H1 (cell line): ENCODE data around the gene CYYR1. TPM values are rescaled to one million over a fixed set of nuclear protein-coding genes. Genes with fewer than 3 reads are reported as not detected.

Experiments used
- CTCF ChIA-PET: fragments of 300-600 bp; sonication (Branson Sonifier 250); formaldehyde crosslinking; loops from one replicate; lab custom pipeline; 2021; ENCODE audit not compliant: partially characterized antibody; lab: Charles Lee
- POLR2A ChIA-PET: fragments of 300-600 bp; sonication (Branson Sonifier 250); formaldehyde crosslinking; loops from one replicate; lab custom pipeline; 2021; ENCODE audit warnings: inconsistent platforms; ENCODE audit not compliant: partially characterized antibody; lab: Charles Lee
- DNase-seq, 2 experiments: peaks; one replicate each; pipeline versions ENCODE4 v3.0.0 to v3.0.0-alpha.2; 2010 to 2022; ENCODE audit warnings: low spot score in 2 of 2, low read depth in 1 of 2, mixed read lengths in 1 of 2
- FAIRE-seq: peaks from 2 replicates; lab custom pipeline; 2011; peaks lifted over from hg19 to GRCh38; lab: Jason Lieb, UNC
- H2AFZ ChIP-seq: 2 replicates; pipeline ENCODE4 v1.8.1; 2012; ENCODE audit warnings: low read length, inconsistent platforms
- H2AK5ac ChIP-seq: 2 replicates; pipeline ENCODE4 v1.6.1; 2013; ENCODE audit warnings: low read depth, low read length
- H2BK120ac ChIP-seq: replicated peaks from 2 replicates; pipeline ENCODE3; 2013; ENCODE audit warnings: low read depth, low read length, inconsistent platforms
- H2BK12ac ChIP-seq: 2 replicates; pipeline ENCODE4 v1.6.1; 2013; ENCODE audit warnings: low read depth, low read length
- H2BK15ac ChIP-seq: 2 replicates; pipeline ENCODE4 v1.6.1; 2013; ENCODE audit warnings: low read length
- H2BK20ac ChIP-seq: 2 replicates; pipeline ENCODE4 v1.6.1; 2013; ENCODE audit warnings: low read length
- H2BK5ac ChIP-seq: 2 replicates; pipeline ENCODE4 v1.6.1; 2013; ENCODE audit warnings: low read depth, low read length
- H3K14ac ChIP-seq: 2 replicates; pipeline ENCODE4 v1.6.1; 2013; ENCODE audit warnings: inconsistent platforms; ENCODE audit not compliant: insufficient read length
- H3K18ac ChIP-seq: 2 replicates; pipeline ENCODE4 v1.6.1; 2013; ENCODE audit warnings: low read length; ENCODE audit errors: extremely low read depth
- H3K23ac ChIP-seq: 2 replicates; pipeline ENCODE4 v1.6.1; 2013; ENCODE audit warnings: inconsistent platforms; ENCODE audit not compliant: insufficient read length
- H3K23me2 ChIP-seq: 2 replicates; pipeline ENCODE4 v1.6.1; 2013; ENCODE audit warnings: low read depth, low read length
- H3K27ac ChIP-seq: 2 replicates; pipeline ENCODE4 v1.6.1; 2011; ENCODE audit warnings: low read depth, low read length, inconsistent platforms
- H3K27me3 ChIP-seq, 4 experiments: replicated peaks in 1 of 4; 1 replicate in 1 of 4; 2 replicates in 3 of 4; pipeline versions ENCODE4 v1.6.1 to v1.8.1; 2011 to 2013; ENCODE audit warnings: low read length in 3 of 4, mild to moderate bottlenecking in 3 of 4, inconsistent platforms in 2 of 4, mixed read lengths in 2 of 4, moderate library complexity in 1 of 4; ENCODE audit not compliant: control insufficient read depth in 3 of 4, insufficient read depth in 3 of 4; ENCODE audit errors: extremely low read depth in 1 of 4
- H3K36me3 ChIP-seq, 4 experiments: 2 replicates each; pipeline versions ENCODE4 v1.6.1 to v1.8.1; 2011 to 2013; ENCODE audit warnings: mild to moderate bottlenecking in 4 of 4, low read length in 3 of 4, moderate library complexity in 2 of 4, control low read depth in 1 of 4, inconsistent platforms in 1 of 4; ENCODE audit not compliant: insufficient read depth in 4 of 4, control insufficient read depth in 2 of 4
- H3K4ac ChIP-seq: replicated peaks from 2 replicates; pipeline ENCODE3; 2013; ENCODE audit warnings: low read length, low read depth, mixed read lengths, inconsistent platforms; ENCODE audit not compliant: insufficient read length
- H3K4me1 ChIP-seq, 4 experiments: replicated peaks in 1 of 4; 1 replicate in 1 of 4; 2 replicates in 3 of 4; pipeline versions ENCODE4 v1.6.1 to v1.8.1; 2011 to 2013; ENCODE audit warnings: low read length in 3 of 4, inconsistent platforms in 2 of 4, mixed read lengths in 1 of 4; ENCODE audit not compliant: insufficient read depth in 4 of 4, control insufficient read depth in 3 of 4
- H3K4me2 ChIP-seq, 2 experiments: 2 replicates each; pipeline versions ENCODE4 v1.6.1 to v1.8.1; 2011 to 2013; ENCODE audit warnings: low read depth in 2 of 2, low read length in 2 of 2, control low read depth in 1 of 2, inconsistent platforms in 1 of 2, mild to moderate bottlenecking in 1 of 2; ENCODE audit not compliant: insufficient read depth in 1 of 2
- H3K4me3 ChIP-seq, 4 experiments: fragments of 200-600, 300-600 bp in 1 of 4; sonication (generic), shearing (Covaris generic), sonication (Bioruptor Twin) in 1 of 4; 2 replicates each; pipeline versions ENCODE4 v1.5.1 to v1.8.1; 2011 to 2016; ENCODE audit warnings: low read length in 4 of 4, low read depth in 3 of 4, control low read depth in 2 of 4, inconsistent platforms in 2 of 4, mild to moderate bottlenecking in 2 of 4, mixed read lengths in 1 of 4, moderate library complexity in 1 of 4; ENCODE audit not compliant: insufficient read depth in 2 of 4; ENCODE audit errors: extremely low read depth in 1 of 4
- H3K56ac ChIP-seq: replicated peaks from 2 replicates; pipeline ENCODE3; 2013; ENCODE audit warnings: low read depth, mild to moderate bottlenecking, mixed read lengths, low read length, inconsistent platforms; ENCODE audit not compliant: insufficient read length
- H3K79me1 ChIP-seq: 2 replicates; pipeline ENCODE4 v1.6.1; 2013; ENCODE audit warnings: low read depth, low read length, control low read depth
- H3K79me2 ChIP-seq, 2 experiments: 2 replicates each; pipeline versions ENCODE4 v1.6.1 to v1.8.1; 2012 to 2013; ENCODE audit warnings: low read length in 2 of 2, mild to moderate bottlenecking in 2 of 2, inconsistent platforms in 1 of 2; ENCODE audit not compliant: insufficient read depth in 2 of 2, control insufficient read depth in 1 of 2
- H3K9ac ChIP-seq, 4 experiments: replicated peaks in 1 of 4; 1 replicate in 1 of 4; 2 replicates in 3 of 4; pipeline versions ENCODE4 v1.6.1 to v1.8.1; 2011 to 2013; ENCODE audit warnings: low read depth in 3 of 4, low read length in 3 of 4, control low read depth in 2 of 4, mild to moderate bottlenecking in 2 of 4, moderate library complexity in 2 of 4, inconsistent platforms in 1 of 4; ENCODE audit errors: extremely low read depth in 1 of 4
- H3K9me3 ChIP-seq, 2 experiments: 2 replicates each; pipeline versions ENCODE4 v1.6.1 to v1.8.1; 2012 to 2013; ENCODE audit warnings: mild to moderate bottlenecking in 2 of 2, moderate library complexity in 2 of 2, control low read depth in 1 of 2, inconsistent platforms in 1 of 2, low read depth in 1 of 2, low read length in 1 of 2, mixed read lengths in 1 of 2; ENCODE audit not compliant: insufficient read depth in 2 of 2
- H4K20me1 ChIP-seq, 2 experiments: replicated peaks in 1 of 2; 2 replicates each; pipeline versions ENCODE3 to v1.8.1; 2011 to 2013; ENCODE audit warnings: inconsistent platforms in 2 of 2, low read length in 2 of 2, mild to moderate bottlenecking in 1 of 2; ENCODE audit not compliant: insufficient read depth in 2 of 2, control insufficient read depth in 1 of 2
- H4K5ac ChIP-seq: 2 replicates; pipeline ENCODE4 v1.6.1; 2013; ENCODE audit warnings: low read length, low read depth, mixed read lengths, inconsistent platforms; ENCODE audit not compliant: insufficient read length
- H4K8ac ChIP-seq: 2 replicates; pipeline ENCODE4 v1.8.0; 2013; ENCODE audit warnings: mild to moderate bottlenecking, moderate library complexity, low read length, inconsistent platforms; ENCODE audit not compliant: insufficient read depth; ENCODE audit errors: extremely low read depth
- H4K91ac ChIP-seq: replicated peaks from 2 replicates; pipeline ENCODE3; 2013; ENCODE audit warnings: low read length, mixed read lengths, inconsistent platforms; ENCODE audit not compliant: insufficient read length
- BRCA1 ChIP-seq: IDR thresholded peaks from 2 replicates; pipeline ENCODE4 v1.6.1; 2012; ENCODE audit warnings: low read depth, low read length, improper control_type of control experiment
- CEBPB ChIP-seq: IDR thresholded peaks from 2 replicates; pipeline ENCODE4 v1.6.1; 2012; ENCODE audit warnings: low read depth, low read length
- HDAC2 ChIP-seq, 2 experiments: fragments of 300-600 bp in 1 of 2; sonication (generic) in 1 of 2; IDR thresholded peaks; 2 replicates each; pipeline ENCODE4 v1.6.1; 2011 to 2012; ENCODE audit warnings: low read depth in 2 of 2, low read length in 2 of 2, mild to moderate bottlenecking in 2 of 2, moderate library complexity in 2 of 2, borderline replicate concordance in 1 of 2, inconsistent platforms in 1 of 2
- MAFK ChIP-seq: IDR thresholded peaks from 2 replicates; pipeline ENCODE4 v1.6.1; 2012; ENCODE audit warnings: low read depth, mild to moderate bottlenecking, improper control_type of control experiment, low read length
- NANOG ChIP-seq: IDR thresholded peaks from 2 replicates; pipeline ENCODE4 v1.6.1; 2011; ENCODE audit warnings: low read length, low read depth, mild to moderate bottlenecking, inconsistent platforms; ENCODE audit not compliant: insufficient read depth, poor library complexity, severe bottlenecking
- POU5F1 ChIP-seq: IDR thresholded peaks from 2 replicates; pipeline ENCODE4 v1.6.1; 2011; ENCODE audit warnings: low read depth, mild to moderate bottlenecking, low read length, moderate library complexity
- SIRT6 ChIP-seq: IDR thresholded peaks from one replicate; pipeline ENCODE4 v1.7.1; 2012; ENCODE audit warnings: low read length, inconsistent platforms
- SP4 ChIP-seq: IDR thresholded peaks from 2 replicates; pipeline ENCODE4 v1.6.1; 2012; ENCODE audit warnings: low read length, inconsistent platforms
- ZNF274 ChIP-seq: IDR thresholded peaks from 2 replicates; pipeline ENCODE4 v1.7.0; 2012; ENCODE audit warnings: low read length, borderline replicate concordance; ENCODE audit errors: extremely low read depth
- WGBS, 2 experiments: shearing (Covaris generic) in 1 of 2; methylation state at CpG; one replicate each; pipeline versions ENCODE4 v1.1.6 to v1.1.7; 2013 to 2015; ENCODE audit warnings: low lambda C conversion rate in 2 of 2, mixed read lengths in 2 of 2, inconsistent platforms in 1 of 2, low coverage in 1 of 2, missing lambda C conversion rate in 1 of 2; ENCODE audit not compliant: insufficient replicate concordance in 2 of 2, insufficient coverage in 1 of 2, insufficient read length in 1 of 2; ENCODE audit errors: extremely low coverage in 1 of 2, missing lambda C conversion rate in 1 of 2; 5-methylcytosine and 5-hydroxymethylcytosine counted together
- polyA plus RNA-seq, 7 experiments: library from polyadenylated mRNA; depleted of rRNA in 3 of 7; stranded (reverse) in 5 of 7; unstranded in 2 of 7; fragments of >200 nt in 5 of 7; fragments of 200-250 nt in 2 of 7; gene quantifications; 1 replicate in 5 of 7; 2 replicates in 1 of 7; 4 replicates in 1 of 7; pipeline versions ENCODE4 v1.2.1 to v1.2.3, GENCODE V29; 2011 to 2013; ENCODE audit warnings: missing spikeins in 2 of 7, mixed read lengths in 2 of 7
- total RNA-seq: library from RNA; stranded (reverse); fragmentation: NEBNext Ultra II Directional; extraction: Animal tissue kit (Norgen Biotek cat#: 25700); gene quantifications from 2 replicates; pipeline ENCODE4 v1.2.1, GENCODE V29; 2021

Gene CYYR1
- total and polyA plus RNA-seq, 2 of the 8 experiments (the other 6 are each of a cell fraction or from before 2014, with no cell fraction given) = 12.2 to 37.9 TPM

DNA sequence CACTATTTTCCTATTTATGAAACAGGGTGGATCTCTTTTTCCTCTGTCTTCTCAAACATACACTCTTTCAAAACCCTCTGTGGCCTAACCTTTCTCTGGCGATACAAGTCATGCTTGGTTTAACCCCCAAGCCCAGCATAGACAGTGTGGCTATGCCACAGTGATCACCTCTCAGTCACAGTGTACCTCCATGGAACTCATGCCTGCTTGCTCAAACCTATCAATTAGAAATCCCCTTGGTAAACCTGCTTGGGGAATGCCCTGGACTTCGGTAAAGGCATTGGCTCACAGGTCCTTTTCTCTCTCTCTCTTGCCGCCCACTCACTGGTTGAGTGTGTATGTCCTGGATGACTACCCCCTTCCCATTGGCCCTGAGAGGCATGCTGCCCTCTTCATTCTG lies 147.5 kb downstream of the CYYR1 start:
- Histone ChIP-seq H2BK5ac (no peak overlapping the region), H3K79me1 (no peaks in the 10 kb centered on the region), H2BK120ac (no peak overlapping the region), H4K8ac (no peak overlapping the region), H2AK5ac (no peak overlapping the region), H4K91ac (no peak overlapping the region), H3K36me3 (no peaks in the 10 kb centered on the region), H3K79me2 (no peaks in the 10 kb centered on the region), H3K4me1 (peaks cover 0 to 2% (median 0%) of the 10 kb centered on the region in 4 experiments; a peak in 1 of 7 replicates), H3K14ac (no peak overlapping the region), H3K27ac (no peak overlapping the region), H3K18ac (no peak overlapping the region), H3K4ac (no peak overlapping the region), H3K9me3 (no peaks in the 10 kb centered on the region), H4K5ac (no peak overlapping the region), H3K56ac (no peak overlapping the region), H4K20me1 (no peaks in the 10 kb centered on the region), H3K9ac (no peak overlapping the region), H3K4me2 (no peak overlapping the region), H2BK20ac (no peak overlapping the region), H3K4me3 (no peak overlapping the region), H2BK12ac (no peak overlapping the region), H2BK15ac (no peak overlapping the region), H3K23me2 (no peaks in the 10 kb centered on the region), H3K23ac (no peak overlapping the region), H3K27me3 (no peaks in the 10 kb centered on the region), H2AFZ (no peak overlapping the region)
- POLR2A ChIA-PET = no interaction called here
- FAIRE-seq = no peak
- 94% methylated on average over 3 of the region's 3 CpGs; no CpG with 5 or more reads in 1 of the 2 experiments for WGBS, 2 experiments
- no peak for TF ChIP-seq MAFK
- no peak for TF ChIP-seq SIRT6
- TF ChIP-seq CEBPB = no peak
- TF ChIP-seq HDAC2 (IDR thresholded peaks at IDR 0.05; ENCODE audit: borderline replicate concordance in 1 of 2, low read depth in 2 of 2, low read length in 2 of 2) = no peak
- TF ChIP-seq ZNF274 = no peak
- TF ChIP-seq SP4 = no peak
- TF ChIP-seq POU5F1 = no peak
- no peak for TF ChIP-seq NANOG
- no peak for TF ChIP-seq BRCA1
- no peak for DNase-seq
- CTCF ChIA-PET = no interaction called here
